Prostate gland (tissue), 2 donors: ENCODE data around the gene EML1.

Source experiments
- CTCF ChIP-seq, 4 experiments: fragments of 200-600 bp in 2 of 4; fragments of 450-650 bp in 2 of 4; sonication (generic) in 2 of 4; IDR thresholded peaks; 1 replicate in 3 of 4; 2 replicates in 1 of 4; pipeline ENCODE4 v1.5.1; 2016 to 2019; ENCODE audit warnings: antibody characterized with exemption in 4 of 4, mild to moderate bottlenecking in 2 of 4, moderate library complexity in 2 of 4
- POLR2A ChIP-seq: fragments of 450-650 bp; IDR thresholded peaks from one replicate; pipeline ENCODE4 v1.6.1; 2016; ENCODE audit warnings: antibody characterized with exemption, mild to moderate bottlenecking
- POLR2AphosphoS5 ChIP-seq: sonication (generic); formaldehyde crosslinking; IDR thresholded peaks from one replicate; pipeline ENCODE4 v1.6.1; 2017; ENCODE audit warnings: antibody characterized with exemption

DNA sequence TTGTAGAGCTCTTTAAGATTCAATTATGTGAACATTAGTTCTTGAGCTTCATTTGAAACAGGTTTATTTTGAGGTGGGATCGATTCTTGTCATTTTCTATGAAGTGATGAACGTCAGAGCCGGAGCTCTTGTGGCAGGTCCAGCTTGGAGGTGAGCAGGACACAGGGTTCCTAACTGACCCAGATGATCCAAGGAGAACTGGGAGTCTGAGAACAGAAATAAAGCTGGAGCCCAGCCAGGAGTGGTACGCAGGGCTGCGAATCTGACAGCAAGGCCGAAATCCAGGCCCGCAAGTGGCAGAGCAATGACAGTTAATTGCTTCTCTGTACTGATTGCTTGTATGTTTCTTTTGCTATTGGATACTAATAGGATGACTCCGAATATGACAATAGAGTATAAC, 46.5 kb downstream of the EML1 start:
- TF ChIP-seq POLR2AphosphoS5 (no peak), POLR2A (no peak), CTCF (IDR thresholded peaks at IDR 0.05) (no peak)
